COLO668 (cell line): Measurements from ENCODE around the gene RIMOC1.

Experiments used
- DNase-seq: peaks from one replicate; lab custom pipeline; 2025; ENCODE audit not compliant: unreplicated experiment; lab: John Stamatoyannopoulos, UW

RIMOC1 gene, protein sequence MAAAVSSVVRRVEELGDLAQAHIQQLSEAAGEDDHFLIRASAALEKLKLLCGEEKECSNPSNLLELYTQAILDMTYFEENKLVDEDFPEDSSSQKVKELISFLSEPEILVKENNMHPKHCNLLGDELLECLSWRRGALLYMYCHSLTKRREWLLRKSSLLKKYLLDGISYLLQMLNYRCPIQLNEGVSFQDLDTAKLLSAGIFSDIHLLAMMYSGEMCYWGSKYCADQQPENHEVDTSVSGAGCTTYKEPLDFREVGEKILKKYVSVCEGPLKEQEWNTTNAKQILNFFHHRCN

DNA sequence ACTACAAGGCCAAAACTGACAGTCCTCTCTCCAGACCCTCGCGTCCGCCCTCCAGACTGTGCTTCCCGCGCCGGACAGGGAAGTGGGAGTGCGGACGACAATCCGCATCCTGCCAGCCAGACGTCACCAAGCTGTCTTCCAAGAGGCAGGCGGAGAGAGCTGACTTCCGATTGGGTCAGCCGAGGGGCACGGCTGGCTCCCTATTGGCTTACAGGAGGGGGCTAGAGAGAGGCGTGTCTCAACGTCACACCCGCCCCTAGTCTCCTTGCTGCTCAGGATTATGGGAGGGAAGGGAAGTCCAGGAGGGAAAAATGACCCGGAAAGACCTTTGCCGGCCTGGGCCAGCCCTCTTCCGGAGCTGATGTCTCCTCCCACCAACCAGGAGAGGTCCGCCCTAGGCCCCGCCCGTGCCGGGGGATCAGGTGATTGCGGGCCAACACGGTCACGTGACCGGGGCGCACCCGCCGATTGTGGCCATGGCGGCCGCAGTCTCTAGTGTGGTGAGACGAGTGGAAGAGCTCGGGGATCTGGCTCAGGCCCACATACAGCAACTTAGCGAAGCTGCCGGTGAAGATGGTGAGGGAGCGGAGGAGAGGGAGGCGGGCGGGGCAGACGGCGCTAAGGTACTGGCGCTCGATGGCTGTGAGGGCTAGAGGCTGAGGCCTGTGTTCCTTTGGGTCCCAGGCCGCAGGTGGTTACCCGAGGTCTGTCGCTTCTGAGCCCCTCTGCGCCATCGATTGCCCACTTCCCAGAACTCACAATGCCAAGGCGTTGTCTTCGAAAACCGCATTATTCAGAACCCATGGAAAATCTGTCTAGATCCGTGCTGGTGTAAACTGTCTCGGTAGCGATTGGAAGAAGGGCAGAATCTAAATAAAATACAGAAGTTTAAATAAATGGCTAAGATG lies at the start of gene RIMOC1:
Gene RIMOC1, plus strand, starts transcription at position 453 of the 908 bp plus-strand sequence. Its CDS starts 24 bp downstream, at position 477.
- peak; percentile 99 for DNase-seq

DNA sequence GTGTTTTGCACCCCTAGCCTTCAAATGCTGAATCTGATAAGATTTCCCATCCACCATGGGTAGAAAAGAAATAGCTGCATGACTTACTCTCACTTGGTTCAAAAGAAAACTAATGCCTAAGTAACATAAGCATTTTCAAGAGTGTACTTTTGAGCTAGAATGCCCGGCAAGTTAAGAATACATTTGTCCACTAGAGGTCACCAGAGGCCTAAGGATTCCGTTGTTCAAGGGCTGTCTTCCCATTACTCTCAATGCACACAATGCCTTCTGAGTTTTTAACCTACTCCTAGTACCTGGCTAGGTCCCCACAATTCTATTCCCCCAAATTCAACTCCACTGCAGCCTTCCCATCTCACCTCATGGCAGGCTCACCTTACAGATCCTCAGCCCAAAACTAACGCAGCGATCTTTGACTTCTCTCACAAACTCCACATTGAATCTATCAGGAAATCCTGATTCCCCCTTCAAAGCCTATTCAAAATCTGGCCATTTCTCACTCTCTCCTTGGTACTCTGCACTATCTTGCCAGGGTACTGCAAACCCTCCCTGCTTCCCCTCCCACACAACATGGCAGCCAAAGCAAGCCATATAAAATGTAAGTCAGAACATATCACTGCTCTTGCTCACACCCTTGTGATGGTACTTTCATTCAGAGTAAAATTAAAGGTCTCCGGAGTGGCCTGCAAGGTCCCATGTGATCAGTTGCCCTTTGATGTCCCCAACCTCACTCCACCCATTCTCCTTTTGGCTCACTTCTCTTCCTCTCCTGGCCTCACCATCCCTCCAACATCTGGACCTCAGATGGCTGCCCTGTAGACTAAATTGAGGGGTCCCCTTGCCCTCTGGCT lies 47.3 kb upstream of the RIMOC1 start:
- peak; percentile 65 for DNase-seq

DNA sequence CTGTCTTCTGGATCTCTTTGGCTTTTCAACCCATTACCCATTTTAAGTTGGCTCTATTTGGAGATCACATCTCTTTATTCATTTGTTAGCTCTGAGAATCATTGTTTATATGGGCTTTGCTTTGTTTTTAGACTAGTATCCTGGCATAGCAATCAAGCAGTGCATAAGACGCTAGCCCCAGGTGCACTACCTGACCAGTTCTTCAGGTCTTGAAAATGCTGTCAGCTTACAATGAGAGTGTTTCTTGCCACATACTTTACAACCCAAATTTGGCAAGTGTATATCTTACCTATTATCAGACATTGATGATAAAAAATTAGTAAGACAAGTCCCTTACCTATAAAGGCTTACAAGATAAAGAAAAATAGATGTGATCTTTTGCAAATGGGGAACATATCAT lies 46.2 kb upstream of the RIMOC1 start:
- no peak for DNase-seq

DNA sequence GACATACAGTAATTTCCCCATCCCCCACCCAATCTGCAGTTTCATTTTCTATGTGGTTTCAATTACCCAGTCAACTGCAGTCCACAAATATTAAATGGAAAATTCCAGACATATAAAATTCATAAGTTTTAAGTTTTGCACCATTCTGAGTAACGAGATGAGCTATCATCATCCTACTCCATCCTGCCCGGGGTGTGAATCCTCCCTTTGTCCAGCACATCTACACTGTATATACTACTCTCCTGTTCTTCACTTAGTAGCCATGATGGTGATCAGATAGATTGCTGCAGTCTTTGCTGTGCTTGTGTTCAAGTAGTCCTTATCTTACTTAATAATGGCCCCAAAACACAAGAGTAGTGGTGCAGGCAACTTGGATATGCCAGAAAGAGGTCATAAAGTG lies 45.3 kb upstream of the RIMOC1 start:
- DNase-seq = no peak

DNA sequence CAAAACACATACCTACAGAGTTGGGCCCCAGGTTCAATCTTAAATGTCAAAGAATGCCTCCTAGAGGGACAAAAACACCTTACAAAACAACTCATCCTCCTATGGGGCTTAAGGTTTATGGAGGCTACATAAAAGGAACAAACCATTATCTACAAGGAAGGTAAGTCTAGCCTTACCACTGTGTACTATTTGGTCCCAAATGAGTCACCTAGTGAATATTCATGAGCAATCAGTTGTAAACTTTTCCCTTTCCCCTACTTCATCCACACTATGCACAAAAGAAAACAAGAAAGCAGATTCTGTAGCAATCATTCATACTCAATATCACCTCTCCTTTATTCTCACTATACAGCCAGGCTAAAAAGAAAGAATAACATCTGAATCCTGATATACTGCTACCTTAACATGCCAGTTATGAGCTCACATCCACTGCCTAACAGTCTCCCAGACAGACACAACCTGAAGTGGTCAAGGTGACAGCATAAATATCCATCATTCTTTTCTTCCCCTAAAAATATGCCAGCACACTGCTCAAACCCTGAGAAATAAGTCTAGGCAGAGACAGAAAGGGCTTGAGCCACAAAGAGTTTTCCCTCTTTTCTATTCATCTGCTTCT lies 40.2 kb upstream of the RIMOC1 start:
- DNase-seq = no peak

DNA sequence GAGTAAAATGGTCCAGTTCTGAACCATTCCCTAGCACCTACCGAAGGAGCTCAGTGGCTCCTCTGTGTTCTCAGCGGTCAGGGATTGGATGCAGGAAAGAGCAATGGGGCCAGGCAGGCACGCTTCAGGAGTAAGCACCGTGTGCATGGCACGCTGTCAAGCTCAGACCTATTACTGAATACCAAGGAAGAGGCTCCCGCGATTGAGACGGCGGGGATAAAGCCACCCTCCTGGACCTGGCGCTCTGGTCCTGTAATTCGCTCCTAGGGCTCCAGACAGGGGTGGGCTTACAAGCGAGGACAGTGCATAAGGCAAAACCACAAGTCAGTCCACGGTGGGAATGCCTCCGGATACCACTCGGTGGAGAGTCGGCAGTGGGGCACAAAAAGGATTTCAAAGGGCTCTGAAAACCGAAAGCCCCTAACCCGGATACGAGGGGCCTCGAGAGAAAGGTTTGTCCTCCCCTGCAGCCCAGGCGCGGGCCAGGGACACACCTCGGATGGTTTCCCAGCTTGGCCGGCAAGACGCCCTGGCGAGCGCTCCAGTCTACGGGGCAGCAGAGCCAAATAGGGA lies 34.9 kb upstream of the RIMOC1 start:
- DNase-seq = peak; percentile 66

DNA sequence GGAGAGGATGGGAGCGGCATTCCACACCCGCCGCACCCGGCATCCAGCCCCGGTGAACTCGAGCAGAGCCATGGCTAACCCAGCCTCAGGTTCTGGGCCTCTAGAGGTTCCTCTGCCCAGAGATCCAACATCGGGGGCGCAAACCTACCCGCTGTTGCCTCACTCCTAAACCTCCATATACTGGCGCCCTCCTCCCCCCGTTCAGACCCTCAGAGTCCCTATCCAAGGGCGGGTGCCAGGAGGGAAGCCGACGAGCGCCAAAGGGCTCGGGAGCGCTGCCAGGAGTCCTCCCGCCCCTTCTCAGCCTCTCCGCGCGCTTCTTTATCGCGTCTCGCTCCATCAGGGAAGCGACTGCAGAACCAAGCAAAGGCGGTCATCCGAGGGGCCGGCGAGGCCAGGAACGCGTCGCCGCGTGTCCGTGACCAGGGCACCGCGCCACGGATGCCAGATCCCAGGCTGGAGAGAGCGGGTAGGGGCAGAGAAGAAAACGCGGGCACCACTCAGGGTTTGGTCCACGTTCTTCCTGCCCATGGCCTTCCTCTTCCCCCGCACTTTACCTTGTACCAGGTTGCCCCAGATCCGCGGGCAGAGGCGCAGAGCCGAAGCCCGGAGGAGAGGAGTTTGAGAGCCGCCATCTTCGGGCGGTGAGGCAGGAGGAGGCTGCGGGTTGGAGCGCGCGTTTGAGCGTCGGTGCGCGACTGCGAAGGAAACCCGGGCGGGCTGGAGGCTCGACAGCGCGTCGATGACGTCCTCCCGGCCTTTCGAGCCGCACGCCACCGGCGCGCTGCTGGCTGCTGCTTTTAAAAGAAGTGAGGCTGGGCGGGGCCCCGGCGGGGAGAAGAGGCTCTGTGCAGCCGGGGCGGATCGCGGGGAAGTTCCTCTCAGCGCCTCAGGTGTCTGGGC lies 34.2 kb upstream of the RIMOC1 start, which contains the start of gene OXCT1:
Gene OXCT1, minus strand, starts transcription at position 702 of the 903 bp plus-strand sequence. Its CDS starts 67 bp downstream, at position 635.
- peak; percentile 97 for DNase-seq

DNA sequence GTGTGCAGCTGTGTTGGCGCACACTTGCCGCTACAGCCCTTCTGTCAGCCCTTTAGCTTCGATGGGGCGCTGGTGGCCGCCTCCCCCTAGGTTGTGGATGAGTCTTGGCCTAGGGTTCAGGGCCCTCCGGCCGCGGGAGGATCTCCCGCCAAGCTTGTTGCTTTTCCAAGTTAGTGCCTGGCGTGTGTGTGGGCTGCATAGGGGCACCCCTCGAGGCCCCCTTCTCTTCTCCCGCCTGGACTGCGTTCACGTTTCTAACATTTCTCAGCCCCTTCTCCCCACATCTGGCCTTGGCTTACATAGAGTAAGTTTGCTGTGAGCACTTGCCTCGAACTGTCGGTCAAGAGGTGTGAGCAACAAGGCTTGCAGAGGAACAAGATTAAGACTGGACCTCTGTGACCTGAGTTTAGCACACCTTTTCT lies 33.5 kb upstream of the RIMOC1 start:
- no peak for DNase-seq

DNA sequence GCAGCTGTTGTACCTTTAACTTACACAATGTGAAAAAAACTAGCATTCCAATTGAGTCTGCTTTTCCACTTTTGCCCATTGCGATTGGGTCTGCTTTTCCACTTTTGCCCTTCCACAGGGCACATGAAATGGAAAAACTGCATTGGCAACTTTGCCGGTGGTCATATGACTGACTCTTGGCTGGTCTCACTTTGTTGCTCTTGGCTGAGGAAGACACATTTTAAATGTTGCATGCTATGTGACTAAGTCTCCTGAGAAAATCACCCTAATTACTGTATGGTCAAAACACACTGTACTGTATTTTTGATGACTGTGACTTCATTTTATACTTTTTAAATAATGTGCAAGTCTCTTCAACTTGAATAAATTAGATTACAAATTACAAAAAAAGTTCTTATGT lies 32.3 kb upstream of the RIMOC1 start:
- DNase-seq = no peak

DNA sequence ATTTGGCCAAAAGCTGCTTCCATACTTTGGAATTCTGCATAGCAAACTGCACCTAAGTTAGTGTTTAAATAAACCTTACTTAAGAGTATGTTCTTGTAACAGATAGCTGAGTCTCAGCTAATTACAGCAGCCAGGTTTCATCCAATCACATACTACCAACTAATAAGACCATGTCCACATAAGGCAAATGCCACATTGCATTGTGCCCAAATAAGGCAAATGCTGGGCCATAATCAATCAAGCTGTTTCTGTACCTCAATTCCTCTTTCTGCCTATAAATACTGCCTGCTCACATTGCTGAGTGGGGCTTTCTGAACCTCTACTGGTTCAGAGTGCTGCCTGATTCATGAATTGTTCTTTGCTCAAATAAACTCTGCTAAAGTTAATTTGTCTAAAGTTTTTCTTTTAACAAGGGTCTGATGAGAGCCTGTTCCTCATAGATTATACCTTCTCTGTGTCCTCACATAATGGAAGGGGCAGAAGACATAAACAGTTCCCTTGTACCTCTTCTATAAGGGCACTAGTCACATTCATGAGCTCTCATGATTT lies 29.6 kb upstream of the RIMOC1 start:
- DNase-seq = no peak

DNA sequence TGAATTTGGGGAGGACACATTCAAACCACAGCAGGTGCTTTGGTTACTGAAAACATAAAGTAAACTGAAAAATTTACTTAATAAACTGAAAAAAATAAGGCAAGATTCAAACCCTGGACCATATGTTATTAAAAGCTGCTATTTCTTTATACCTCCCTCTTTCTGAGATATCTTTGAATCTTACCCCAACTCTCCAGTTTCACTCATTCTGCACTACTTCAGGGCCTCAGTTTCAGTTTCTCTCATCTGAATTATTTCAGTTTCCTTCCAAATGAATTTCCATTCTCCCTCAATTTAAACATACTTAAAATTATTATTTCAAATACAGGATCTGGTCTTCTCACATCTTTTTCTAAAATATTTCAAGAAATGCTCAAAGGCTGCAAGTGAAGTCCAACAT lies 29.0 kb upstream of the RIMOC1 start:
- DNase-seq = no peak

DNA sequence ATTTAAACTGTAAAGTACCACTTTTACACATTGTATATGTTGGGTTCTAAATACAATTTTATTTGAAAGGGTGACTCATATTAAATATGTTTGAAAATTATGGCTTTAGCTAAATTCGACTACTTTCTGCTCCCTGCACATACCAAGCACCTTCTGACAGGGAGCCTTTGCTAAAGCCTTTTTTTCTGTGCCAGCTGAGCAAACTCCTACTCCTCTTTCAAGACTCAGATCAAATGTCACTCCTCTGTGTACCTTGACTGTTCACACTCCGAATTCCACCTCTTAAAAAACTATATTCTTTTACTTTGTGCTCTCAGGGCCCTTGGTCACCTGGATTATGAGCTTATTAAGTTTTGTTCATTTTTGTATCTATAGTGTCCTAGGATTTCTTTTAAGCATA lies 27.5 kb upstream of the RIMOC1 start:
- peak; percentile 16 for DNase-seq

DNA sequence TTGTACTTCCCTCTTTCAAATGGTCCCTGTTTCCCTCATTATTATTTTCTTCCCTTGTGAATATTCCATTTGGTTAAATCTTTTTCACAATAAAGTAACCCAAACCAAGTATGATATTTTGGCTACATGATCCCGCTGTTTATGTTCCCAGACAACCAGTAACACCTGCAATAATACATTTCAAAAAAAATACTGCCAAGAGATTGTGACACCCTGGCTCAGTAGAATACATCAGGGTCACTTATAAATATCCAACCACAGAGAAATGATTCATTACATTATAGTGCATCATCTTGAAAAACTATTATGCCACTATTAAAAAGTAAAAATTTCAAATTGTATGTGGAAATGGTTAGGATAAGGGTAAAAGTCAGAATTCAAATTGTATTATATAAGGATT lies 26.7 kb upstream of the RIMOC1 start:
- DNase-seq = no peak

DNA sequence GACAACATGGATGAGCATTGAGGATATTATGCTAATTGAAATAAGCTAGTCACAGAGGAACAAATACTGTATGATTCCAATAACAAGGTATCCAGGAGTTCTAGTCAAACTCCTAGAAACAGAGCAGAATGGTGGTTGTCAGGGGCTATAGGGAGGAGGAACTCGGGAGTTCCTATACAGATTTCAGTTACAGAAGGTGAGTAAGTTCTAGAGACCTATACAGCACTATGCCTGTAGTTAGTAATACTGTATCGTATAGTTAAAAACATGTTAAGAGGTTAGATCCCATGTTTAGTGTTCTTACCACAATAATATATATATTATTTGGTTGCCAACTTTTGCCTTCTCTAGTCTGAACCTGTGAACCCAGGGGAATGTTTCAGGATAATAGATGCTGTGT lies 26.0 kb upstream of the RIMOC1 start:
- DNase-seq = no peak

DNA sequence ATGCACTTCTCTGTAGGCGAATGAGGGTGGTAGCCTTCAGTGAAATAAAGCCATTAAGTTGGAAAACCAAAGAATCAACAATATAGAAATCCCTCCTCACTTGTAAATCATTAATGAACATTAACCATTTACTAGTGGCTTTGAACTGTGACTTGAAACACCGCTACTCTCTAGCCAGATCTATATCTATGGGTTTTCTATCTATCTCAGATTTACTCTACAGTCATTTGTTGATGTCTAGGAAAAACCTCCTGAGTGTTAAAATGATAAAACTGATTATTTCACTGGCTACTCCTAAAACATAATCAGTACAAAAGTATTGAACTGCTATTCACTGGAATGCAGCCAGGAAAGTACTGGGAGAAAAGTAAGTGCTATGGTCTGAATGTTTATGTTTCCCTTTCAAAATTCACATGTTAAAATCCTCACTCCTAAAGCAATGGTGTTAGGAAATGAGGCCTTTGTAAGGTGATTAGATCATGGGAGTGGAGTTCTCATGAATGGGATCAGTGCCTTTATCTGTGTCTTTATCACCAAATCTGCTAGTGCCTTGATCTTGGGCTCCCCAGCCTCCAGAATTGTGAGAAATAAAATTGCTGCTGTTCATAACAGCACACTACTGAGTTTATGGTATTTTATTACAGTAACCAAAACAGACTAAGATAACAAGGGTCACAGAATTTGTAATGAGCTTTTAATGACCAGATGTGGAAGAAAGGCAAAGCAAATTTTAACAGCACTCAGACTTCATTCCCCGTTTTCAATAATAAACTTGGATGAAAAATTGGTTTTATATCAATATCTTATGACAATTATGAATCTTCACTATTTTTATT lies 25.3 kb upstream of the RIMOC1 start:
- no peak for DNase-seq

DNA sequence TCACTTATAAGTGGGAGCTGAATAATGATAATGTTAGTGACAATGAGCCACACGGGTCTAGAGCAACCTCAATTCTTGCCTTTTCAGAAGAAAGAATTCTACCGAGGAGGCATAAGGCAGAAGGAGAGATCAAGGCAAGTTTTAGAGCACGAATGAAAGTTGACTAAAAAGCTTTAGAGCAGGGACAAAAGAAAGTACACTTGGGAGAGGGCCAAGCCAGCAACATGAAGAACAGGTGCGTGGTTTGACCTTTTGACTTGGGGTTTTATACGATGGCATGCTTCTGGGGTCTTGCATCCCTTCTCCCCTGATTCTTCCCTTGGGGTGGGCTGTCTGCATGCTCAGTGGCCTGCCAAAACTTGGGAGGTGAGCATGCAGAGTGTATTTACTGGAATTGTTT lies 21.4 kb upstream of the RIMOC1 start:
- no peak for DNase-seq

DNA sequence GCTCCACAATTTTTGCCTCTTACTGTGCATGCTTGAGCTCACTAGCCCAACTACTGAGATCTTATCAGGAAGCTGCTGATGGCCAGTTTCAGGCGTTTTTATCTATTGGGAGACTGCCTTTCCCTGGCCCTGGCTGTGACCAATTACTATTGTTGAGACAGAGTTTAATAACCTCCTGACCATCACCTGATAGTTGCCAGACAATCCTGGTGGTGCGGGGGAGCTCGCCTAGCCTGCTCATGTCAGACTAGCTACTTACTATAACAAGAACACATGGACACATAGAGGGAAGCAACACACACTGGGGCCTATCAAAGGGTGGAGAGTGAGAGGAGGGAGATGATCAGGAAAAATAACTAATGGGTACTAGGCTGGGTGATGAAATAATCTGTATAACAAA lies 20.9 kb upstream of the RIMOC1 start:
- no peak for DNase-seq

DNA sequence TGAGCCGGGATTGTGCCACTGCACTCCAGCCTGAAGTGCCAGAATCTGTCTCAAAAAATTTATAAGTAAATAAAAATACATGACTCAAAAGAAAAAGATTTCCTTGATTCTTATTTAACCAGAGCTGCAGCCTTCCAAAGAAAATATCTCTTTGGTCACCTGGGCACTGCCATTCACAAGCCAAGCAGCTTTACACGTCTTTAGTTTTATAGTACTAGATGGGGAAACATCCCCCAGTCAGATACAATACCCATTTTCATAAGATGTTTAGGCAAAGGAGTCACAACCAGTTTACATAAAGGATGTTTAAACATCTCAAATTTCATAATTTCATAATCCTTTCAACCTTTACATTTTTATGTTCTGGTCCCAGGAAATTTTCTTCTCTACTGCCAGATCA lies 20.2 kb upstream of the RIMOC1 start:
- no peak for DNase-seq
